GM23338 (cell line): ENCODE measurements around the gene SHC4. TPM values are rescaled to one million over a fixed set of nuclear protein-coding genes. Genes with fewer than 3 reads are reported as not detected.

Experiments
- ATAC-seq: fragments of 200-7000 bp; cut with Tn5 transposase; 3 replicates; pipeline ENCODE4 v1.9.1; 2020
- DNase-seq: peaks from one replicate; pipeline ENCODE4 v3.0.0-alpha.2; 2015; ENCODE audit warnings: low spot score
- H2AFZ ChIP-seq: fragments of 200-600 bp; sonication (generic); 2 replicates; pipeline ENCODE4 v1.8.0; 2016; ENCODE audit warnings: antibody characterized with exemption, mild to moderate bottlenecking, moderate library complexity
- H3F3A ChIP-seq: fragments of 200-600 bp; sonication (generic); replicated peaks from 2 replicates; pipeline ENCODE4 v1.8.0; 2017; ENCODE audit warnings: antibody characterized with exemption, mixed run types, low read depth
- H3K27ac ChIP-seq: fragments of 200-600 bp; sonication (generic); 2 replicates; pipeline ENCODE4 v1.6.1; 2016; ENCODE audit warnings: low read depth
- H3K27me3 ChIP-seq: fragments of 200-600 bp; sonication (generic); 2 replicates; pipeline ENCODE4 v1.8.0; 2016; ENCODE audit warnings: mild to moderate bottlenecking, mixed run types, moderate library complexity; ENCODE audit not compliant: insufficient read depth
- H3K36me3 ChIP-seq: fragments of 200-600 bp; sonication (generic); 2 replicates; pipeline ENCODE4 v1.8.0; 2016; ENCODE audit warnings: mild to moderate bottlenecking; ENCODE audit not compliant: insufficient read depth
- H3K4me1 ChIP-seq: fragments of 200-600 bp; sonication (generic); 2 replicates; pipeline ENCODE4 v1.8.0; 2016; ENCODE audit warnings: mild to moderate bottlenecking, moderate library complexity; ENCODE audit not compliant: insufficient read depth
- H3K4me2 ChIP-seq: fragments of 200-600 bp; sonication (generic); 2 replicates; pipeline ENCODE4 v1.7.1; 2017; ENCODE audit warnings: mixed run types
- H3K4me3 ChIP-seq: fragments of 200-600 bp; sonication (generic); 2 replicates; pipeline ENCODE4 v1.6.1; 2016; ENCODE audit warnings: mixed run types
- H3K79me2 ChIP-seq: fragments of 200-600 bp; sonication (generic); replicated peaks from 2 replicates; pipeline ENCODE4 v1.8.0; 2017; ENCODE audit warnings: mild to moderate bottlenecking; ENCODE audit not compliant: insufficient read depth
- H3K9me2 ChIP-seq: fragments of 200-600 bp; sonication (generic); 2 replicates; pipeline ENCODE4 v1.8.0; 2017; ENCODE audit not compliant: insufficient read depth
- H4K20me1 ChIP-seq: fragments of 200-600 bp; sonication (generic); replicated peaks from 2 replicates; pipeline ENCODE4 v1.8.0; 2017; ENCODE audit warnings: mild to moderate bottlenecking; ENCODE audit not compliant: insufficient read depth
- H3K27ac Mint-ChIP-seq: 2 replicates; pipeline ENCODE4 v1.8.0; 2020; ENCODE audit warnings: inconsistent platforms, mild to moderate bottlenecking, moderate library complexity, mixed read lengths
- H3K27me3 Mint-ChIP-seq: 3 replicates; pipeline ENCODE4 v1.8.0; 2022; ENCODE audit warnings: low read depth, mild to moderate bottlenecking, moderate library complexity, mixed read lengths, inconsistent platforms; ENCODE audit not compliant: insufficient read depth, poor library complexity
- H3K36me3 Mint-ChIP-seq: 3 replicates; pipeline ENCODE4 v1.8.0; 2021; ENCODE audit warnings: low read depth, mild to moderate bottlenecking, inconsistent platforms, moderate library complexity, mixed read lengths
- H3K4me1 Mint-ChIP-seq: 3 replicates; pipeline ENCODE4 v1.8.0; 2020; ENCODE audit warnings: mild to moderate bottlenecking, inconsistent platforms, mixed read lengths
- H3K4me3 Mint-ChIP-seq: 3 replicates; pipeline ENCODE4 v1.8.0; 2021; ENCODE audit warnings: moderate library complexity, mild to moderate bottlenecking, inconsistent platforms, mixed read lengths
- H3K9me3 Mint-ChIP-seq: 3 replicates; pipeline ENCODE4 v1.8.0; 2020; ENCODE audit warnings: moderate library complexity, mild to moderate bottlenecking, inconsistent platforms, mixed read lengths
- CREB1 ChIP-seq: fragments of 250-450 bp; sonication (Bioruptor Pico); IDR thresholded peaks from 2 replicates; pipeline ENCODE4 v1.5.0; 2020; ENCODE audit warnings: low read depth, mild to moderate bottlenecking, moderate library complexity
- CTCF ChIP-seq, 2 experiments: fragments of 200-600 bp in 1 of 2; sonication (generic) in 1 of 2; conservative IDR thresholded peaks; 2 replicates each; pipeline versions ENCODE4 v1.5.1 to v1.6.1; 2016 to 2017; ENCODE audit warnings: antibody characterized with exemption in 2 of 2, low read depth in 2 of 2, mild to moderate bottlenecking in 2 of 2, moderate library complexity in 1 of 2
- ETS1 ChIP-seq: IDR thresholded peaks from 2 replicates; pipeline ENCODE4 v1.6.1; 2016; ENCODE audit warnings: antibody characterized with exemption
- NANOG ChIP-seq: IDR thresholded peaks from 2 replicates; pipeline ENCODE4 v1.6.1; 2016; ENCODE audit warnings: antibody characterized with exemption, borderline replicate concordance
- POLR2AphosphoS5 ChIP-seq: IDR thresholded peaks from 2 replicates; pipeline ENCODE4 v1.6.1; 2016; ENCODE audit warnings: antibody characterized with exemption, low read depth
- REST ChIP-seq: IDR thresholded peaks from one replicate; pipeline ENCODE4 v1.6.1; 2018; ENCODE audit warnings: antibody characterized with exemption; ENCODE audit not compliant: unreplicated experiment
- ZNF114 ChIP-seq: fragments of 250-450 bp; sonication (Bioruptor Pico); IDR thresholded peaks from 2 replicates; pipeline ENCODE4 v1.5.0; 2020; ENCODE audit warnings: mild to moderate bottlenecking, moderate library complexity
- ZNF331 ChIP-seq: fragments of 250-450 bp; sonication (Bioruptor Pico); IDR thresholded peaks from 2 replicates; pipeline ENCODE4 v1.5.0; 2020; ENCODE audit warnings: low read depth, mild to moderate bottlenecking, moderate library complexity
- polyA plus RNA-seq: library from polyadenylated mRNA; unstranded; fragments of >200 nt; fragmentation: Nextera tagmentation; extraction: Ambion mirVana; gene quantifications from 2 replicates; pipeline ENCODE4 v1.2.1, GENCODE V29; 2016
- total RNA-seq: library from RNA; depleted of rRNA; stranded (reverse); fragments of >200 nt; shearing (Covaris generic); gene quantifications from 2 replicates; pipeline ENCODE4 v1.2.3, GENCODE V29; 2014

SHC4 gene
- total and polyA plus RNA-seq, 2 experiments from 2014 or later, result 0.21 to 0.32 TPM

GRCh38 chr15:48775546-48775945, 188.2 kb downstream of the SHC4 start (continued):
- TF ChIP-seq CREB1 (CRISPR knock-in tag), result no peak
- TF ChIP-seq REST, result no peak
- TF ChIP-seq CTCF (conservative IDR thresholded peaks at IDR 0.05; ENCODE audit: low read depth in 2 of 2), result no peak
- no peak for TF ChIP-seq ZNF331

- ATAC-seq, result no peak
- H3F3A ChIP-seq, result no peaks in the 10 kb centered on the region
- Mint-ChIP-seq H3K9me3 (no peaks in the 10 kb centered on the region), H3K36me3 (no peaks in the 10 kb centered on the region), H3K27me3 (no peaks in the 10 kb centered on the region), H3K4me1 (peaks cover 7% of the 10 kb centered on the region; the same call in 2 of the 3 replicates), H3K4me3 (no peak overlapping the region), H3K27ac (no peak overlapping the region)
- no peaks in the 10 kb centered on the region for H3K27me3 ChIP-seq
- H3K4me3 ChIP-seq, result no peak overlapping the region
- H2AFZ ChIP-seq, result no peak overlapping the region
- no peak overlapping the region for H3K4me2 ChIP-seq
- no peak for DNase-seq
- no peaks in the 10 kb centered on the region for H3K9me2 ChIP-seq
- no peaks in the 10 kb centered on the region for H3K4me1 ChIP-seq
- H4K20me1 ChIP-seq, result no peaks in the 10 kb centered on the region
- no peaks in the 10 kb centered on the region for H3K79me2 ChIP-seq
- H3K36me3 ChIP-seq, result 0 out of 2 replicates have a peak, but pooled peaks cover under 1% of the 10 kb centered on the region
- no peak overlapping the region for H3K27ac ChIP-seq
- TF ChIP-seq ZNF114 (CRISPR knock-in tag) (no peak), POLR2AphosphoS5 (no peak), REST (no peak), CREB1 (CRISPR knock-in tag) (no peak), NANOG (no peak), ETS1 (no peak), ZNF331 (no peak)
Measured at GRCh38 chr15:48774484-48774883, 189.2 kb downstream of the SHC4 start.
